GM03348 (cell line): ENCODE measurements around the gene MYH6.
"Not testable (repeated sequence)": the region's sequence is repeated elsewhere in the genome, so short reads cannot be mapped to it uniquely, and the experiment has no call there.

ENCODE experiments used
- DNase-seq: peaks from one replicate; pipeline ENCODE4 v3.0.0; 2012; ENCODE audit warnings: low spot score

The MYH6 gene

GRCh38 chr14:23414254-23414653 lies 6.2 kb upstream of the MYH6 start:
- no peak for DNase-seq

- DNase-seq: no peak
These were observed 5.6 kb upstream of the MYH6 start for GRCh38 chr14:23413681-23414080.

GRCh38 chr14:23411563-23412525 lies 3.8 kb upstream of the MYH6 start:
- no peak for DNase-seq

- DNase-seq: no peak
These were observed 2.0 kb upstream of the MYH6 start for GRCh38 chr14:23409966-23410635.

GRCh38 chr14:23409475-23409874 lies 1.4 kb upstream of the MYH6 start:
- no peak for DNase-seq

- DNase-seq: no peak
These were observed 196 bp upstream of the MYH6 start for GRCh38 chr14:23408307-23408630.

- DNase-seq: no peak
These were observed 1.2 kb downstream of the MYH6 start for GRCh38 chr14:23406725-23407355.

GRCh38 chr14:23406244-23406643 lies 1.8 kb downstream of the MYH6 start:
- DNase-seq: no peak

GRCh38 chr14:23405516-23406025 lies 2.5 kb downstream of the MYH6 start:
- DNase-seq: no peak

- DNase-seq: no peak
These were observed 3.0 kb downstream of the MYH6 start for GRCh38 chr14:23405096-23405495.

- no peak for DNase-seq
These were observed 3.7 kb downstream of the MYH6 start for GRCh38 chr14:23404331-23404900.

- no peak for DNase-seq
These were observed 4.2 kb downstream of the MYH6 start for GRCh38 chr14:23403908-23404307.

- no peak for DNase-seq
These were observed 5.0 kb downstream of the MYH6 start for GRCh38 chr14:23403139-23403438.

GRCh38 chr14:23402296-23403138 lies 5.6 kb downstream of the MYH6 start:
- DNase-seq: no peak

- DNase-seq: no peak
These were observed 6.8 kb downstream of the MYH6 start for GRCh38 chr14:23401291-23401690.

GRCh38 chr14:23400496-23401149 lies 7.5 kb downstream of the MYH6 start:
- DNase-seq: not testable (repeated sequence)

- no peak for DNase-seq
These were observed 8.5 kb downstream of the MYH6 start for GRCh38 chr14:23399591-23399990.

GRCh38 chr14:23399136-23399535 lies 8.9 kb downstream of the MYH6 start:
- no peak for DNase-seq

GRCh38 chr14:23398348-23398747 lies 9.7 kb downstream of the MYH6 start:
- no peak for DNase-seq

- DNase-seq: no peak
These were observed 11.2 kb downstream of the MYH6 start for GRCh38 chr14:23396781-23397407.

GRCh38 chr14:23396126-23396525 lies 11.9 kb downstream of the MYH6 start:
- no peak for DNase-seq
